ENCODE measurements around the gene AGPAT4.

DNA sequence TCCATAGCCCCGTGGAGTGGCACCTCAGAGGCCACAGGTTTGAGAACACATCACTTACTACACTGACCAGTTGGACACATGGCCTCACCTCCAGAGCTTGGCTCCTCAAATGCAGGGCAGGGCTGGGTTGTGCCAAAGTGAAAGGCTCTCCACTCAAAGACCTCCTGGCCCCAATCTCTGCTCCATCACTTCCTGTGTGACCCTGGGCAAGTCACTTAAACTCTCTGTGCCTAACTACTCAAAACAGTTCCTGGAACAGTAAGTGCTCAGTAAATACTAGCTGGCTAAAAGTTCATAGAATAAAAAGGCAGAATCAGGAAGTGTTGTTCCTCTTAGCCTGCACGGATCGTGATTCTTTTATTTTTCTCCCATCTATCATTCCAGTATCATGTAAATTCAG lies 50.2 kb downstream of the AGPAT4 start:
- TF ChIP-seq GATA2 (IDR thresholded peaks at IDR 0.05; ENCODE audit: low read depth, low read length) (no peak), GATA3 (IDR thresholded peaks at IDR 0.05; ENCODE audit: low read depth, low read length) (no peak)
